Gastroesophageal sphincter (tissue), 3 donors: ENCODE data around the gene MGLL.

ENCODE experiments used
- CTCF ChIP-seq, 4 experiments: fragments of 200-600 bp in 2 of 4; fragments of 450-650 bp in 2 of 4; sonication (generic) in 1 of 4; IDR thresholded peaks; one replicate each; pipeline ENCODE4 v1.5.1; 2017 to 2019; ENCODE audit warnings: antibody characterized with exemption in 4 of 4, mild to moderate bottlenecking in 2 of 4, moderate library complexity in 2 of 4
- EP300 ChIP-seq: sonication (generic); formaldehyde crosslinking; IDR thresholded peaks from one replicate; pipeline ENCODE4 v1.6.1; 2017; ENCODE audit warnings: antibody characterized with exemption, mild to moderate bottlenecking
- POLR2A ChIP-seq, 2 donors: fragments of 450-650 bp; IDR thresholded peaks; one replicate each; pipeline ENCODE4 v1.6.1; 2017; ENCODE audit warnings: antibody characterized with exemption in 2 of 2, mild to moderate bottlenecking in 2 of 2, moderate library complexity in 1 of 2
- POLR2AphosphoS5 ChIP-seq: sonication (generic); formaldehyde crosslinking; IDR thresholded peaks from one replicate; pipeline ENCODE4 v1.6.1; 2017; ENCODE audit warnings: antibody characterized with exemption

GRCh38 chr3:127684871-127685707, 137.2 kb downstream of the MGLL start:
- TF ChIP-seq CTCF (IDR thresholded peaks at IDR 0.05) = no peak
- TF ChIP-seq EP300 = no peak
- no peak for TF ChIP-seq POLR2AphosphoS5
- TF ChIP-seq POLR2A (IDR thresholded peaks at IDR 0.05) = no peak
